Breast epithelium (tissue), 3 donors: ENCODE data around the gene ZSWIM1.

Source experiments
- POLR2A ChIP-seq: fragments of 450-650 bp; IDR thresholded peaks from one replicate; pipeline ENCODE4 v1.6.1; 2016; ENCODE audit warnings: antibody characterized with exemption, mild to moderate bottlenecking, moderate library complexity
- POLR2AphosphoS5 ChIP-seq, 3 donors: sonication (generic); formaldehyde crosslinking; IDR thresholded peaks; one replicate each; pipeline ENCODE4 v1.6.1; 2017; ENCODE audit warnings: antibody characterized with exemption in 3 of 3
- TF ChIP-seq, protein P1 (sequence below), 3 donors: fragments of 450-650 bp; IDR thresholded peaks; one replicate each; pipeline ENCODE4 v1.5.1; 2016 to 2017; ENCODE audit warnings: antibody characterized with exemption in 3 of 3, mild to moderate bottlenecking in 3 of 3, moderate library complexity in 3 of 3

DNA sequence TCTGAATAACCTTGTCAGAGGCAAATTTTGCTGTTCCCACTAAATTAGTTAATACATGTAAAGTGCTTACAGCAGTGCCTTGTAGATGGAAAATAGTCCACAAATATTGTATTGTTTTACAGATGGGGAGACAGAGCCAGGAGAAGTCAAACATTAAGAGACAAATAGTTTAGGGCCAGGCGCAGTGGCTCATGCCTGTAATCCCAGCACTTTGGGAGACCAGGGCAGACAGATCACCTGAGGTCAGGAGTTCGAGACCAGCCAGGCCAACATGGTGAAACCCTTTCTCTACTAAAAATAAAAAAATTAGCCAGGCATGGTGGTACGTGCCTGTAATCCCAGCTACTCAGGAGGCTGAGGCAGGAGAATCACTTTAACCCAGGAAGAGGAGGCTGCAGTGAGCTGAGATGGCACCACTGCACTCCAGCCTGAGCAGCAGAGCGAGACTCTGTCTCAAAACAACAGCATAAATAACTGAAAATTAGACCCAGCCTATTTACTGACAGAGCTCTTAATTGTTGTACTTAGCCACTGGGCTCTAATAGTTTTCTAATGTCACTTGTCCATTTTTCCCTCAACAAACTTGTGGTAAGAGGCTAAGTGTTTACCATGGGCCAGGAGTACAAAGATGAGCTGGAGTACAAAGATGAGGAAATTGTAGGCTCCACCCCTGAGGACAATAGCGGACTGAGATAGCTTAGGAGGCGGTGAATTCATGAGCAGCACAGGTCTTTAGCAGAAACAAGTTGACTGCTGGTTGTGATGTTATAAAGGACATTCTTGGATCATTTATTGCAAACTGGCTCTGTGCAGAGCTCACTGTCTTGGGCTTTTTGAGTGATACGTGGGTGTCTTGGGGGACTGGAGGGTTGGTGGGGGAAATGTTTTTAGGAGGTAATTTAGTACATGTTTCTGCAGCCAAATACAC, 17.2 kb upstream of the ZSWIM1 start:
- TF ChIP-seq, protein P1, sequence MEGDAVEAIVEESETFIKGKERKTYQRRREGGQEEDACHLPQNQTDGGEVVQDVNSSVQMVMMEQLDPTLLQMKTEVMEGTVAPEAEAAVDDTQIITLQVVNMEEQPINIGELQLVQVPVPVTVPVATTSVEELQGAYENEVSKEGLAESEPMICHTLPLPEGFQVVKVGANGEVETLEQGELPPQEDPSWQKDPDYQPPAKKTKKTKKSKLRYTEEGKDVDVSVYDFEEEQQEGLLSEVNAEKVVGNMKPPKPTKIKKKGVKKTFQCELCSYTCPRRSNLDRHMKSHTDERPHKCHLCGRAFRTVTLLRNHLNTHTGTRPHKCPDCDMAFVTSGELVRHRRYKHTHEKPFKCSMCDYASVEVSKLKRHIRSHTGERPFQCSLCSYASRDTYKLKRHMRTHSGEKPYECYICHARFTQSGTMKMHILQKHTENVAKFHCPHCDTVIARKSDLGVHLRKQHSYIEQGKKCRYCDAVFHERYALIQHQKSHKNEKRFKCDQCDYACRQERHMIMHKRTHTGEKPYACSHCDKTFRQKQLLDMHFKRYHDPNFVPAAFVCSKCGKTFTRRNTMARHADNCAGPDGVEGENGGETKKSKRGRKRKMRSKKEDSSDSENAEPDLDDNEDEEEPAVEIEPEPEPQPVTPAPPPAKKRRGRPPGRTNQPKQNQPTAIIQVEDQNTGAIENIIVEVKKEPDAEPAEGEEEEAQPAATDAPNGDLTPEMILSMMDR (IDR thresholded peaks at IDR 0.05), result no peak
- TF ChIP-seq POLR2A, result no peak
- no peak for TF ChIP-seq POLR2AphosphoS5 (IDR thresholded peaks at IDR 0.05)
